Peyer's patch (tissue), 4 donors: Measurements from ENCODE around the gene SLC18A3.

Source experiments
- POLR2A ChIP-seq, 2 donors: fragments of 450-650 bp; IDR thresholded peaks; one replicate each; pipeline ENCODE4 v1.5.1; 2017; ENCODE audit warnings: antibody characterized with exemption in 2 of 2, mild to moderate bottlenecking in 2 of 2, moderate library complexity in 2 of 2
- TF ChIP-seq, protein P1 (sequence below), 6 experiments: fragments of 450-650 bp in 4 of 6; fragments of 200-600 bp in 2 of 6; sonication (generic) in 1 of 6; IDR thresholded peaks; one replicate each; pipeline ENCODE4 v1.5.1; 2017 to 2019; ENCODE audit warnings: antibody characterized with exemption in 6 of 6, mild to moderate bottlenecking in 3 of 6, moderate library complexity in 1 of 6

DNA sequence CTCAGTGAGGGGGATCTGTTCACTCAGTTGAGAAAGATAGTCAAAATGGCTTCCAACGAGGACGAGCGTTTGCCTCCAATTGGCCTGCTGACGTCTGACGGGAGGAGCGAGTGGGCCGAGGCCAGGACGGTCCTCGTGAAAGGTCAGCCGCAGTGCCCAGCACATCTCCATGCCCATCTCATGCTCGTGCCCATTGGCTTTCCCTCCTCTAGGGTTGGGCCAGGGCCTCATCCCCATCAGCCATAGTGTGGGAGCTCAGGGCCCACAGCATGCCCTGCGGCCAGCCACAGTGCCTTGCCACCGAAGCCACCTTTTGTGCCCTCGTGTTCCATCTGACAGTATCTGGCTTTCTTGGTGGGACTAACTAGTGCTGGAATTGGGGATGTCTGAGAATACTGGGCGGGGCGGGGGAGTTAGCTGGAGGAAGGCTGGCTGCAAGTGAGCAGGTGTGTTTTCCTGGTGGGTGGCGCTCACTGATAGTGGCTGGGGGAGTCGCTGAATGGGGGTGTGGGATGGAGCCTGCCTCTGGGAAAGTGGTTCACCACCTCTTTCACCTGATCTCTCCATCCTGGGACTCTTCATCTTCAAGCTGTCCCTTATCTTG lies 17.6 kb downstream of the SLC18A3 start:
- TF ChIP-seq, protein P1, sequence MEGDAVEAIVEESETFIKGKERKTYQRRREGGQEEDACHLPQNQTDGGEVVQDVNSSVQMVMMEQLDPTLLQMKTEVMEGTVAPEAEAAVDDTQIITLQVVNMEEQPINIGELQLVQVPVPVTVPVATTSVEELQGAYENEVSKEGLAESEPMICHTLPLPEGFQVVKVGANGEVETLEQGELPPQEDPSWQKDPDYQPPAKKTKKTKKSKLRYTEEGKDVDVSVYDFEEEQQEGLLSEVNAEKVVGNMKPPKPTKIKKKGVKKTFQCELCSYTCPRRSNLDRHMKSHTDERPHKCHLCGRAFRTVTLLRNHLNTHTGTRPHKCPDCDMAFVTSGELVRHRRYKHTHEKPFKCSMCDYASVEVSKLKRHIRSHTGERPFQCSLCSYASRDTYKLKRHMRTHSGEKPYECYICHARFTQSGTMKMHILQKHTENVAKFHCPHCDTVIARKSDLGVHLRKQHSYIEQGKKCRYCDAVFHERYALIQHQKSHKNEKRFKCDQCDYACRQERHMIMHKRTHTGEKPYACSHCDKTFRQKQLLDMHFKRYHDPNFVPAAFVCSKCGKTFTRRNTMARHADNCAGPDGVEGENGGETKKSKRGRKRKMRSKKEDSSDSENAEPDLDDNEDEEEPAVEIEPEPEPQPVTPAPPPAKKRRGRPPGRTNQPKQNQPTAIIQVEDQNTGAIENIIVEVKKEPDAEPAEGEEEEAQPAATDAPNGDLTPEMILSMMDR (IDR thresholded peaks at IDR 0.05), result no peak
- TF ChIP-seq POLR2A (IDR thresholded peaks at IDR 0.05), result no peak
